Skin epidermis (tissue), 12 donors: ENCODE data around the gene S100A12.
"Not testable (repeated sequence)": the region's sequence is repeated elsewhere in the genome, so short reads cannot be mapped to it uniquely, and the experiment has no call there.

Experiments
- H3K27ac ChIP-seq, 21 experiments: fragments of 200-600 bp; sonication (generic) in 11 of 21; one replicate each; pipeline ENCODE4 v1.5.0; 2020; ENCODE audit warnings: mild to moderate bottlenecking in 3 of 21, inconsistent platforms in 2 of 21, moderate library complexity in 2 of 21
- H3K4me3 ChIP-seq, 7 experiments: fragments of 200-600 bp; sonication (generic) in 2 of 7; one replicate each; pipeline ENCODE4 v1.5.0; 2020; ENCODE audit warnings: inconsistent platforms in 2 of 7, mild to moderate bottlenecking in 2 of 7, moderate library complexity in 1 of 7

S100A12 gene

DNA sequence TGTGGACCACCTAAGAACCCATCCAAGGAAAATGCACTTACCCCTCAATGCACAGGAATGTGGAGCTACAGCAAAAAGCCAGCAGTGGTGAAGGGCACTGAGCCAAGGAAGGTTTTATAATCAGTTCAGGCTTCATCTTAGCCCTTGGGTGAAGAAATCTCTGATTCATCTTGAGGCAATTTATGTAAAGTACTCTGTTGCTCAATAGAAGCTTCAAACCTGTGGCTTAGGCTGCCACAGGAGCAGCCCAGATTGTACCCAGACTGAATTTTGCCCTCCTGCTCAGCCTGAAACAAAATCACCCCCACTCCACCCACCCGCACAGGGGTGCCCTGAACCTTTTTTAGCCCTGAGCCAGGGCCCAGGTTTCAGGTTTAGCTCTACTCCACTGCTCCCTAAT, at the start of gene S100A12:
S100A12 (minus strand) TSS at position 111 of the 400 bp plus-strand sequence. CDS start 1,029 bp downstream, outside the sequence.
- Histone ChIP-seq H3K4me3 (no peak within 1 kb of the TSS), H3K27ac (peak within 1 kb of the TSS in 9 of 21 experiments; percentile 1 to 74 (median 50))

DNA sequence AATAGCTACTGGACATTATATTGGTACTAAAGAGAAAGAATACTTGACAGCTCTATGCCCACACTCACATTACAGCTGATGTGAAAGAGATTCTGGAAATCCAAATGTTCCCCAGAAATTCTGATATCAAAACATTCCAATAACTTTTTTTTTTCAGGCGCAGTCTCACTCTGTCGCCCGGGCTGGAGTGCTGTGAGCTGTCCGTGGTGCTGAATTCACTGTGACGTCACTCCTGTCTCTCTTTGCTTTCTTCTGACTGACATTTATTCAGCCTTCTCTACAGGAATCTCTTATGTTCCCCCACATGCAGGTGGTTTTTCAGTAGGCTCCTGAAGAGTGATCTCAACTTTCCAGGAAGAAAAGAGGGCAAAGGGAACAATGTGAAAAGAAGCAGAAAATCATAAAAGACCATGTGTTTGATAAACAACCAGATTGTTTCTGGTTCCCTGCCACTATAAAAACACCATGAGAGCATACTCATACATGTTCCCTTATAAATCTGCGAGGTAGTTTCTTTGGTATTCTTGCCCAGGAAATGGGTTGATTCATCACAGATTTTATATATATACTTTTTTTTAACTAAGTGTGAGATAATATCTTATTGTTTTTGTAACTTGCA, 47.1 kb upstream of the S100A12 start:
- H3K4me3 ChIP-seq: no peak overlapping the region
- H3K27ac ChIP-seq: no peak overlapping the region

DNA sequence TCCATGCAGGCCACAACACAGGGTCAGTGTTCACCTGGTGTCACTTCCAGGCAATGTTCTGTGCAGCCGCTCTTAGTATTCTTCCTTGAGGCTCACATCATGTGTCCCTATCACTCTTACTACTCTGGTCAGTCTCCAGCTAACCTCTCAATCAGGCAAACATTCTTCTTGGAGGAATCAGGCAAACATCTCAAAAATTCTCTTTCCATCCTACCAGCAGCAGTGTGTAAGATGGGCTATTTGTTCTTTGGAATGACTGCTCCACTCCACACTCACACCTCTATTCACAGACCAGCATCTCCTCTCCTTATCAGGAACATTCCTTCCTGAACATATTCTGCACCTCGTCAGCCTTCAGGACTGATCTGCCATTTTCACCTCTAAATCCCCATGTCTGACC, 44.9 kb upstream of the S100A12 start:
- Histone ChIP-seq H3K4me3 (no peak overlapping the region), H3K27ac (no peak overlapping the region)

DNA sequence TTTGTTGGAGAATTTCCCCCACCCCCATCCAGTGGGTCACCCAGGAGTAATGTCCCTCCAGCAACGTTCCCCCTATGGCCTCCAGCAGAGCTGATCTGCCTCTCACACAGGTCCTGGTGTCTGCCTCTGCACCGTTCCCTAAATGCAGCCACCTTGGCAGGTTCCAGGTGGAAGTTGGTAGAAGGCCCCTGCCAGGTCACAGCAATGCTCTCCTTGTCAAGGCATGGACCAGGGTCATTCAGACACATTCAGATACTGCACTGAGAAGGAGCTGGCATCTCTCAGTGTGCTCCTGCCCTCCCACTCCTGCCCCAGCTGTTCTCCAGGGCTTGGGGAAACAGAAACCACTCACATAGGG, 44.0 kb upstream of the S100A12 start:
- not testable (repeated sequence) for H3K4me3 ChIP-seq, H3K27ac ChIP-seq

DNA sequence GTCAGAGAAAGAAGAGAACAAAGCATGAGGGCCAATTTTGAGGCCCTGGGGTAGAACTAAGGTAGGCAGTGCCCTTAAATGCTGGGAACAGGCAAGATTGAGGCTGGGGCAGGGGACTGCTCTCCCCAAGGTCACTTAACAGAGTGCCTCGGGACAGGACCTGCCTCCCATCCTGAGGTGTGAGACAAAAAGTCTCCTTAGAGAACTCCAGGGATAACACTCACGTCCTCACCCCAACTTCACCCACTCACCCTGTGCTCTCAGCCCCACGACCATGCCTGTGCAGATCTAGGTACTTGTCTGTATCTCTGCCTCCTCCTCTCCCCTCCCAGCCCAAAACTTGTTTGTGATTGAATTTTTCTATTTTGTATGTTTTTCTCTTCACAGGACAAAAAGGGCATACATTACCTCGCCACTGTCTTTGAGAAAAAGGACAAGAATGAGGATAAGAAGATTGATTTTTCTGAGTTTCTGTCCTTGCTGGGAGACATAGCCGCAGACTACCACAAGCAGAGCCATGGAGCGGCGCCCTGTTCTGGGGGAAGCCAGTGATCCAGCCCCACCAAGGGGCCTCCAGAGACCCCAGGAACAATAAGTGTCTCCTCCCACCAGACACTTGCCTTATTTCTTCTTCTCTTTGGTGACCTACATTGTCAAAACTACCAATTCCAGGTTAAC, 43.5 kb upstream of the S100A12 start:
- not testable (repeated sequence) for H3K4me3 ChIP-seq, H3K27ac ChIP-seq

DNA sequence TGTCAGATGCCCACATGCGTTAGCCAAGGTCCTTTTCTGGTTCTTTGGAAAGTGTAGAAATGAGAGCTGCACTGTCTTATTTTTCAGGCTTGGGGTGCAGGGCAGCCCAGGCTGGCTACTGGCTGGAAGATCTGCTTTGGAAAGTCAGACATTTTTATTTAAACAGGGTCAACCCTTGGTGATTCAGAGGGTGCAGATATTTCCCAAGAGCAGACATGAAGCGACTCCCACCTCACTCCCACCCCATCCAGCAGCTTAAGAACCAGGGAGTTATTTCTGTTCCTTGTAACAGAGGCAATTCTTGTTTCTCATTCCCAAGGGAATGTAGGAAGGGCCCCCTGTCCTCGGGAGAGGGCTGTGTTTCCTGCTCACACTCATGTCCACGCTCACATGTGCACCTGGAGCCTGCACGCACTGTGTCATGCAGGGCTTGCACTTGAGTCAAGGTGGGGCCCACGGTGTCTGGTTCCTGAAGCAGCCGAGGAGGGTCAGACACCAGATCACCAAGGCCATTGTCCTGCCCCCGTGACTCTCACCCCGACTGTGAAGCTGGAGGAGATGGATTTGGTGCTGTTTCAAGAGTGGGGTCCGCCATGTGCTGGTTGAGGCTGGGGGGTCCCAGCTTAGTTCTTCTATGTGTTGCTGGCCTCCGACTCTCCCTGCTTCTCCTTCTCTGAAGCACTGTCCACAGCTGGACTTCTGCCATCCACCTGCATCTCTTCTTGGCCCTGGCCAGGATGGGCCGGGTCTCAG, 41.9 kb upstream of the S100A12 start:
- peak overlapping the region in 5 of 21 experiments; percentile 20 to 80 (median 61) for H3K27ac ChIP-seq
- H3K4me3 ChIP-seq: peak overlapping the region in 1 of 7 experiments; percentile 8

DNA sequence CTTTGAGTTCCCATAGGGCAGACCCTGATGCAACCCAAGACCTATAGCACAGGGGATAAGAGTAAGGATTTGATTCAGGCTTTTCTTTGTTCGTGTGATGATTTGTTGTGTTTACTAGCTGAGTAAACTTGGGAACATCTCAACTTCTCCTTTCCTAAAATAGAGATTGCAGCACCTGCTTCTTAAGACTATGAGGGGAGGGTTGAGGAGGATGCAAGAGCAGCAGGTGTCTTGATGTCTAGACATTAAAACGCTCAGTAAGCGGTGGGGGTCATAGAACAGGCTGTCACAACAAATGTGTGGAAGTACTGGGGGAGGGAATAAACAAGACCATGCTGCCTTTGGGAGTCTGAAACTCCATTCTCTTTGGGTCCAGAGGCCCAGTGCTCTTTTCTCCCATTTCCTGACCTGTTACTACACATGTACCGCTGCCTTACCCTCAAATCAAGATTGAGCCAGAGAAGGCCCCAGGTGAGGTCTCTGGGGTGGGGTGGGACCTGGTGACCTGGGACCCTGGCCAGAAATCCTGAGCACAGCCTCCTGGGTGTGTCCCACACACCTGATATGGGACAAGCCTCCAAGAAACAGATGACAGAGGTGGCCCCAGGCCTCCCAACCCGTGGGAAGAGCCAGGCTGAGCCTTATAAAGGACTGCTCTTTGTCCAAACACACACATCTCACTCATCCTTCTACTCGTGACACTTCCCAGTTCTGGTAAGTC, 40.6 kb upstream of the S100A12 start, which contains the start of gene S100A7A:
S100A7A (plus strand) TSS at position 671 of the 721 bp plus-strand sequence. CDS start 1,563 bp downstream, outside the sequence.
- peak within 1 kb of the TSS in 7 of 21 experiments; percentile 18 to 80 (median 56) for H3K27ac ChIP-seq
- H3K4me3 ChIP-seq: peak within 1 kb of the TSS in 1 of 7 experiments; percentile 8

DNA sequence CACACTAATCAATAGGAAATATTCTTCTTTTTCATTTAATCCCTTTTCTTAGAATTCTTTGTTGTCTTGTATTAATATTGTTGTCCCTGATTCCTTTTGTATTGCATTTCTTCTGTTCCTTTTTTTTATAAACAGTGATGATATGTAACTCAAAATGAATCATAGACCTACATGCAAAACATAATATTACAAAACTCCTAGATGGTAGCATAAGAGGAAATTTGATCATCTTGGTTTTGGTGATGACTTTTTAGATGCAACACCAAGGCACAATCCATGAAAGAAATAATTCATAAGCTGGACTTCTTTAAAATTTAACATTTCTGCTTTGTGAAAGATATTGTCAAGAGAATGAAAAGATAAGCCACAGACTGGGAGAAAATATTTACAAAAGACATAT, 38.5 kb upstream of the S100A12 start:
- H3K4me3 ChIP-seq, H3K27ac ChIP-seq: not testable (repeated sequence)

DNA sequence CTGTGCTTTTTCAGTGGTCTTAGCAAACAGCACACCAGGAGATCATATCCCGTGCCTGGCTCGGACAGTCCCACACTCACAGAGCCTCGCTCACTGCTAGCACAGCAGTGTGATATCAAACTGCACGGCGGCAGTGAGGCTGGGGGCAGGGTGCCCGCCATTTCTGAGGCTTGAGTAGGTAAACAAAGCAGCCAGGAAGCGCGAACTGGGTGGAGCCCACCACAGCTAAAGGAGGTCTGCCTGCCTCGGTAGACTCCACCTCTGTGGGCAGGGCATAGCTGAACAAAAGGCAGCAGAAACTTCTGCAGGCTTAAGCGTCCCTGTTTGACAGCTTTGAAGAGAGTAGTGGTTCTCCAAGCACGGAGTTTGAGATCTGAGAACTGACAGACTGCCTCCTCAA, 31.9 kb upstream of the S100A12 start:
- not testable (repeated sequence) for H3K27ac ChIP-seq, H3K4me3 ChIP-seq

DNA sequence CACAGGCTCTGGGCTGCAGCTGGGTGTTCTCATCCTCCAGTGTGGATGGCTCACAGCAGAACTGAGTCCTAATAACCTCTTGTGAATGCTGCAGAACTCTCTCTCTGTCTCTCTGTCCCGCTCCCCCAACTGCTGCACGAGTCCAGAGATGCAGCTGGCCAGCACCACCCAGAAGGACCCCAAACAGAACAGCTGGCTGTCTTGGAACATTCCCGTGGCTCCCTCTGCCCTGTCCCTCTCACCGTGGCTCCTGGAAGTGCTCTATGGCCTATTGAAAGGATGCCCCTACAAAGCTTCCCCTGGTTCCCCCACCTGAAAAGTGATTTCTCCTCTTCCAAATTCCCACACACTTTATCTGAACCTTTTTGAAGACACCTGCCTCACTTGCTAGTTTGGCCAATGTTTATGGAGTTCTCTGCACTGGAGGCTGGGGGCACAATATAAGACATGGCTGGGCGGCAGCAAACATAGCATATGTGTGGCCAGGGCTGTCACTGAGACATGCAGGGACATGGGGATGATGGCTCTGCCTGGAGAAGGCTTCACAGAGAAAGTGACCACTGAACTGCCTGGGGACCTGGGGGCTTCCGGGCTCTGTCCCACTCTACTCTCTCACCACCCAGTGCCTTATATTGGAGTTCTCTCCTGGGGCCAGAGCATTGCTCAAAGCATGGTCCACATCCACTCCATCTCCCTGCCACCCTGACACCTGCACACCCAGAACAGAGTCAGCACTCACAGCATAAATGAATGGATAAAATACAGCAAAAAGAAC, 30.6 kb upstream of the S100A12 start:
- H3K4me3 ChIP-seq, H3K27ac ChIP-seq: not testable (repeated sequence)

DNA sequence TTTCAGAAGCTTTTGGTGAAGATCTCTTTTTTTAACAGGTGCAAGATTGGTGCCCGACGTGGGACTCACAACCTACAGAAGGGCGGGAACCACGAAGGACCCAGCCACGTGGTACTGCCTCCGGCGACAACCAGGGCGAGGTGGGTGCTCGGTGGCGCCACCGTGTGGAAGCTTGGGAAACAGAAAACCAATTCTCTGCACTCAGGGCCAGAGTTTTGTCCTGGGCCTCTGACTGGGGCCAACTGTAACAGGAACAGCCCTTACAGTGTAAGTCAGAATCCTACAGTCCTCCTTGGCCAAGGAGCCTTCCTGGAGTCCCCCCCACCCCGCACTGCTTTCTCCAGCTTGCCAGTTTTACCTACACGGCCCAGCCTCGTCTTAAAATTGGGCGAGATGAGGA, 29.3 kb upstream of the S100A12 start:
- Histone ChIP-seq H3K27ac (no peak overlapping the region), H3K4me3 (no peak overlapping the region)

DNA sequence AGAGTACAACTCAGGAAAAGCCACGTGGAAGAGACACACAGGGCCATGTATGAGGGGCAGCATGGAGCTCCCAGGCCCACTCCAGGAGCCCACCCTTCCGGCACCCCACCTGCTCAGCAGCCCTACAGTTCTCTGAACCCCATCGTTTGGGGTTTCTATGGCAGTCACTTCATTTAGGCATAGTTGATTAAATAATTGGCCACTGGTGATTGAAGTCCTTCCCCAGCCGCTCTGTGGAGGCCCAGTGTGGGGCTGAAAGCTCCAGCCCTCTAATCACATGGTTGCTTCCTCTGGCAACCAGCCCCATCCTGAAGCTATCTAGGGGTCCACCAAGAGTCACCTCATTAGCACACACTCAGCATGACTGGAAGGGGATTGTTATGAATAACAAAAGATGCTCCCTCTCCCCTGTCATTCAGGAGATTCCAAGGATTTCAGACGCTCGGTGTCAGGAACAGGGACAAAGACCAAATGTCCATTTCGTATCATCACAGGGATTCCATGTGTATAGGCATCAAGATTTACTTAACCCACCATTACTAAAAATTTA, 28.7 kb upstream of the S100A12 start:
- Histone ChIP-seq H3K27ac (no peak overlapping the region), H3K4me3 (no peak overlapping the region)

DNA sequence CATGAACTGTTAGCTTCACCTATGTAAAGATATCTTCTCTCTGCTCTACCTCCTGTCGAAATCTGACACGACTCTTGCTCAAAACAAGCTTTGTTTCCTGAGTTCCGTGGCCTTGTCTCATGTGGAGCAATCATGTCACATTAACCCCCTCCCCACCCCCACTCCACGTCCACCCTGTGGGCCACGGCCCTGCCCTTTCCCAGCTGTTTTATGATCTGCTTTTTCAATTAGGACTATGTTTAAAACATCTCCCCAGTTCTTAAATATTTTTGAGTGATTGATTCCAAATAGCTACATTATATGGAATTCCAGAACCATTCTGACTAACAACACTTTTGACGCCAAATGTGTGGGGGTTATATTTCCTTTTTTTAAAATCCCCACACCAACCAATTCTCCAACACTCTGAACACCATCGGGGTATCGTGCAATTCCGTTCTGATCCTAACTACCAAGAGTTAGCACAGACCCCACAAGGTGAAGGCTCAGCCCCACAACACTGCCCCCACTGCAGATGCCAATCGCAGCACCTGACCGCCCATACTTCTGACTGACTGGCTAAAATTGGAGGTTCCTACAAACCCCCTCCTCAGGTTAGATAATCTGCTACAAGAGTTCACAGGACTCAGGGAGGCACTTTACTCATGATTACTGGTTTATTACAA, 28.1 kb upstream of the S100A12 start:
- Histone ChIP-seq H3K27ac (no peak overlapping the region), H3K4me3 (no peak overlapping the region)

DNA sequence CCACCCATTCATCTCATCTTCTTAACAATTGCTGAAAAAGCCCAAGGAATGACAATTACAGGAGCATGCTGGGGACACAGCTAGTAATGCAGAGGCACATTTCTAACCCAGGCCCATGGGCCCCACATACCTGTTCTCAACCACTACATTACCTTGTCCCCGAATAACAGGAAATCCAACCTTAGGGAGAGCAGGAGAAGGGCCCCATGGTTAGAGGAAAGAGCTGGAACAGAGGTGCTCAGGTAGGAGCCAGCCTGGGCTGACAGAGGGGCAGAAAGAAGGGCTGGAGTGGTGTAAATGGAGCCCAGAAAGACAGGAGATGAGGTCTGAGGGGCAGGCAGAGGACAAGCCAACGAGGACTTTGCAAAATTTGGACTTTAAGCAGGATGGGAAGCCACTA, 26.8 kb upstream of the S100A12 start:
- Histone ChIP-seq H3K27ac (no peak overlapping the region), H3K4me3 (no peak overlapping the region)

DNA sequence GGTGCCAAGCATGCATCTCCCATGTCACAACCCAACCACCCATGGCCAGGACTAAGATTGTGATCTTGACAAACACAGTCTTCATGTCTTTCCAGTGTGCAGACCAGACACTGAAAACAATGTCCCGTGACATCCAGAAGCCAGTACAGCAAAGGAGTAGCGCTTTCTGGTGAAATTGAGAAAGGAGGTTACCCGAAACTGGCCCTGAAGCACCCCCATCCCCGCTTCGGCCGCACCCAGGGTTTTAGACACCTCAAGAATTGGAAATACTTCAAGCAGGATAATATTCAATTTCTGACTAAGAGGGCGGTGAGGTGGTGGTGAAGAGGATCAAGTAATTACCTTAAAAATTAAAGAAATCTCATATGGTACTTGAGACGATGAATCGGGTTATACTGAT, 26.0 kb upstream of the S100A12 start:
- H3K27ac ChIP-seq: no peak overlapping the region

DNA sequence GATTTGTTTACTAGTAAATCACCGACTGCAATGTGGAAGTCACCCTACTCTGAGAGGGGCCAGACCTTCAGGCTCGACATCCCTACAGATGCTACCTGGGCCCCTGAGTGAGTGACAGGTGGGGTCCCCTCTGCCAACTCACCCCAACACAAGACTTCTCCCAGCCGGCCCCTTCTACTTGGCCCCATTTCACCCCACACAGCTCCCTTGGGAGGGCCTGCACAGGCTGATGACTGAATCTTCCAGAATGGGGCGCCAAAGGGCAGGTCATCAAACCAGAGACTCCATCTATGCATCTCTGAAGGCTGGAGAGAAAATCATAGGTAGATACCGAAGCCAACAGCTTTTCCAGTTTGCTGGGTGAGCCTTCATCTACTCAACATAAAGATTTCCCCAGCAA, 24.8 kb upstream of the S100A12 start:
- Histone ChIP-seq H3K4me3 (no peak overlapping the region), H3K27ac (no peak overlapping the region)

More for the DNA sequence above, 26.0 kb upstream of the S100A12 start:
- no peak overlapping the region for H3K4me3 ChIP-seq

DNA sequence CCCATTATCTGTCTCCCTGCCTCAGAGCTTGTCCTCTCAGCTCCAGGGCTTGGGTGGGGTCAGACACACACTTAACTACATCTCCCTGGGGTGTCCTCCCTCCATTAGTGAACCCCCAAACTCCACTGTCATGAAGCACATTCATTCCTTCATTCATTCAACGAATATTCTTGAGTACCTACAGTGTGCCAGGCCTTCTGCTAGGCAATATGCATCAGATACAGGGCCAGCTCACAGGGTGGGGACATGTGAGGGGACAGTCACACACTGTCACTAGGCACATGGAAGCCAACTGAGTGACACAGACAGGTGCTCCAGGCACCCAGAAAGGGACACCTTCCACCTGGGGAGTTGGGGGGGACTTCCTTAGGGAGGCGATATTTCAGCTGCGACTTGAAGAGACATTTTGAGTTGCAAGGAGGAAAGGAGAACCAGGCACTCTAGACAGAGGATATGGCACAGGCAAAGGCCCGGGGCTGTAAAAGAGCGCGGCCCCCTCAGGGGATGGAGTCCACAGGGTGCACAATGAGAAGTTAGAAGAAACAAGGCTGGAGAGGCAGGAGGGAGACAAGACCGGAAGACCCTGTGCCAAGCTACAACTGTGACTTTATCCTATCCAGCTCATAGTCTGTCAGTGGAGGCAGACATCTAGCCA, 24.1 kb upstream of the S100A12 start:
- no peak overlapping the region for H3K4me3 ChIP-seq
- H3K27ac ChIP-seq: no peak overlapping the region
